Measurements from ENCODE around the gene CNKSR2.
A peak's percentile ranks its signal among the peaks of the same experiment; 100 is the strongest.
"Not testable (repeated sequence)": the region's sequence is repeated elsewhere in the genome, so short reads cannot be mapped to it uniquely, and the experiment has no call there.

Gene CNKSR2

GRCh38 chrX:21457718-21458117, 83.5 kb downstream of the CNKSR2 start:
- no peak for DNase-seq

- no peak for DNase-seq
Measured at GRCh38 chrX:21469071-21469470, 94.9 kb downstream of the CNKSR2 start.

GRCh38 chrX:21476909-21477308, 102.7 kb downstream of the CNKSR2 start:
- DNase-seq: no peak

- DNase-seq: peak; percentile 18
Measured at GRCh38 chrX:21479695-21480270, 105.6 kb downstream of the CNKSR2 start.

- no peak for DNase-seq
Measured at GRCh38 chrX:21481761-21482160, 107.5 kb downstream of the CNKSR2 start.

GRCh38 chrX:21484051-21484450, 109.8 kb downstream of the CNKSR2 start:
- DNase-seq: not testable (repeated sequence)

- no peak for DNase-seq
Measured at GRCh38 chrX:21487832-21488231, 113.6 kb downstream of the CNKSR2 start.

GRCh38 chrX:21490341-21490740, 116.1 kb downstream of the CNKSR2 start:
- no peak for DNase-seq

- no peak for DNase-seq
Measured at GRCh38 chrX:21493226-21493830, 119.1 kb downstream of the CNKSR2 start.

GRCh38 chrX:21503593-21503992, 129.4 kb downstream of the CNKSR2 start:
- no peak for DNase-seq

GRCh38 chrX:21509912-21510311, 135.7 kb downstream of the CNKSR2 start:
- DNase-seq: no peak

- DNase-seq: no peak
Measured at GRCh38 chrX:21524008-21524407, 149.8 kb downstream of the CNKSR2 start.

- no peak for DNase-seq
Measured at GRCh38 chrX:21528076-21528475, 153.9 kb downstream of the CNKSR2 start.

- DNase-seq: no peak
Measured at GRCh38 chrX:21529771-21530170, 155.6 kb downstream of the CNKSR2 start.

- not testable (repeated sequence) for DNase-seq
Measured at GRCh38 chrX:21544642-21545041, 170.4 kb downstream of the CNKSR2 start.

GRCh38 chrX:21559417-21559816, 185.2 kb downstream of the CNKSR2 start:
- DNase-seq: no peak

- DNase-seq: no peak
Measured at GRCh38 chrX:21565025-21565424, 190.8 kb downstream of the CNKSR2 start.

- no peak for DNase-seq
Measured at GRCh38 chrX:21574793-21575192, 200.6 kb downstream of the CNKSR2 start.

- DNase-seq: no peak
Measured at GRCh38 chrX:21581479-21581878, 207.3 kb downstream of the CNKSR2 start.

GRCh38 chrX:21586001-21586400, 211.8 kb downstream of the CNKSR2 start:
- no peak for DNase-seq

- DNase-seq: no peak
Measured at GRCh38 chrX:21590012-21590776, 216.0 kb downstream of the CNKSR2 start.

- no peak for DNase-seq
Measured at GRCh38 chrX:21606002-21606401, 231.8 kb downstream of the CNKSR2 start.

- no peak for DNase-seq
Measured at GRCh38 chrX:21610168-21610567, 235.9 kb downstream of the CNKSR2 start.

GRCh38 chrX:21612154-21612553, 237.9 kb downstream of the CNKSR2 start:
- no peak for DNase-seq

All from femur (tissue), 1 donor.